COR-L47 (cell line): ENCODE data around the gene TNFAIP8L2.
A peak's percentile ranks its signal among the peaks of the same experiment; 100 is the strongest.
"Not testable (repeated sequence)": the region's sequence is repeated elsewhere in the genome, so short reads cannot be mapped to it uniquely, and the experiment has no call there.

Source experiments
- DNase-seq: peaks from one replicate; lab custom pipeline; 2025; lab: John Stamatoyannopoulos, UW

The TNFAIP8L2 gene

GRCh38 chr1:151189637-151190445 lies 33.4 kb downstream of the TNFAIP8L2 start, which contains the start of gene VPS72:
VPS72 (minus strand) TSS chr1:151190197; CDS start chr1:151190121, 76 bp downstream.
- DNase-seq: peak; percentile 88

- DNase-seq: no peak
These were observed 35.6 kb downstream of the TNFAIP8L2 start for GRCh38 chr1:151192047-151192446.

GRCh38 chr1:151193304-151193703 lies 36.9 kb downstream of the TNFAIP8L2 start:
- no peak for DNase-seq

GRCh38 chr1:151193856-151194255 lies 37.4 kb downstream of the TNFAIP8L2 start:
- DNase-seq: no peak

GRCh38 chr1:151194894-151195594 lies 38.6 kb downstream of the TNFAIP8L2 start:
- not testable (repeated sequence) for DNase-seq

- DNase-seq: peak; percentile 70
These were observed 39.9 kb downstream of the TNFAIP8L2 start for GRCh38 chr1:151196292-151196800.

- DNase-seq: no peak
These were observed 41.4 kb downstream of the TNFAIP8L2 start for GRCh38 chr1:151197863-151198253.

- DNase-seq: peak; percentile 98
These were observed 42.0 kb downstream of the TNFAIP8L2 start, which contains the start of gene PIP5K1A for GRCh38 chr1:151198254-151199127. PIP5K1A (plus strand) TSS chr1:151198552; CDS start chr1:151198997, 445 bp downstream.

GRCh38 chr1:151199873-151200581 lies 43.6 kb downstream of the TNFAIP8L2 start:
- DNase-seq: no peak

- not testable (repeated sequence) for DNase-seq
These were observed 49.0 kb downstream of the TNFAIP8L2 start for GRCh38 chr1:151205381-151205965.
